Activated T-cell treated with anti-CD3 and anti-CD28 coated beads for 1 hour (primary cell): ENCODE measurements around the gene CNNM2.
"Not testable (repeated sequence)": the region's sequence is repeated elsewhere in the genome, so short reads cannot be mapped to it uniquely, and the experiment has no call there.

ENCODE experiments used
- DNase-seq: peaks from one replicate; pipeline ENCODE4 v3.0.0-alpha.2; 2020; ENCODE audit warnings: low read depth

Gene CNNM2

DNA sequence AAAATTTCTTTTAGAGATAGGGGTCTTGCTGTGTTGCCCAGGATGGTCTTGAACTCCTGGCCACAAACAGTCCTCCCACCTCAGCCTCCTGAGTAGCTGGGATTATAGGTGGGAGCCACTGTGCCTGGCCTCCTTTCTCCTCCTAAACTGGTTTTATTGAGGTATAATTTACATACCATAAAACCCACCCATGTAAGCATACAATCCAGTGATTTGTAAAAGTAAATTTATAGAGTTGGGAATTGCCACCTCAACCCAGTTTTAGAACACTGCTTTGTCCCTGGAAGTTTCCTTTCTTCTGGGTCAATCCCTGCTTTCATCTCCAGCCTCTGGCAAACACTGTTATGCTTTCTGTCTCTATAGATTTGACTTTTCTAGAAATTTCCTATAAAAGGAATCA, 49.0 kb downstream of the CNNM2 start:
- DNase-seq, result no peak

- DNase-seq, result no peak
These were observed 52.7 kb downstream of the CNNM2 start for GRCh38 chr10:102970562-102971340.

- no peak for DNase-seq
These were observed 57.6 kb downstream of the CNNM2 start for GRCh38 chr10:102975483-102976379.

GRCh38 chr10:102976380-102976726, 58.3 kb downstream of the CNNM2 start:
- not testable (repeated sequence) for DNase-seq

DNA sequence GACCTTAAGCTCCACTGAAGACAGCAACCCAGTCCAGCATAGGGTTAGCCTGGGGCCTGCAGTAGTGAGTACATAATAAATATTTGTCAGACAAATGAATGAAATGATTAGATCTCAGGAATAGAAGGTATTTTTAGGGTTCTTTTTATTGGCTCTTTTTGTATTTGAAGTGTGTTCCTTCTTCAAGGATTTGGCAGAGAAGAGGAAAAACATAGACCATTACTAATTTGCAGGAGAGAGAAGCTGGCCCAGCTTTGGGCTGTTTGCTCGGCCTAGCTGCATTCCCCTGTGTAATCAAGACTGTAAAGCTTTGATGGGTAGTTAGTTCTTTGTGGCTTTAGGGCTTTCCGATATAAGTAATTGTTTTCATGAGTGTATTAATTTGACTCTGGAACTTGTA, 64.2 kb downstream of the CNNM2 start:
- no peak for DNase-seq

- no peak for DNase-seq
These were observed 66.0 kb downstream of the CNNM2 start for GRCh38 chr10:102984086-102984485.

DNA sequence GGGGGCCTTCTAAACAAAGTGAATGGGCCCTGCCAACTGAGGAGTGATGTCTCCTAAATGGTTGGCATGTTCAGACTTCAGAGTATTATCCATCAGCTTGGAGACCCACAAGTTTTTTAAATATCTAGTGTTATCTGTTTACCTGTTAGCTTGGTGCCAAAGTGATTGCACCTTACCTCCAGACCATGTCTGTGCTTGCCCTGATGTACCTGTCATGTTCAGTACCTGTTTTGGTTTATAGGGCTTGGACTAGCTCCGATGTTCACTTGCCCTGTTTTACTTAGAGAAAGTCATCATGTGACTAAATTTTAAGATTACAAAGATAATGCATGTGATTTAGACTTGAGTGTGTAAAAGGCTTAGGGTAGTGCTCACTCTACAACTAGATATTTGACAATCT, 67.7 kb downstream of the CNNM2 start:
- DNase-seq, result no peak

GRCh38 chr10:102988404-102989314, 70.6 kb downstream of the CNNM2 start:
- DNase-seq, result no peak

- no peak for DNase-seq
These were observed 76.6 kb downstream of the CNNM2 start for GRCh38 chr10:102994531-102995295.

GRCh38 chr10:102996876-102997275, 78.8 kb downstream of the CNNM2 start:
- DNase-seq, result no peak

GRCh38 chr10:102997998-102998397, 79.9 kb downstream of the CNNM2 start:
- no peak for DNase-seq

DNA sequence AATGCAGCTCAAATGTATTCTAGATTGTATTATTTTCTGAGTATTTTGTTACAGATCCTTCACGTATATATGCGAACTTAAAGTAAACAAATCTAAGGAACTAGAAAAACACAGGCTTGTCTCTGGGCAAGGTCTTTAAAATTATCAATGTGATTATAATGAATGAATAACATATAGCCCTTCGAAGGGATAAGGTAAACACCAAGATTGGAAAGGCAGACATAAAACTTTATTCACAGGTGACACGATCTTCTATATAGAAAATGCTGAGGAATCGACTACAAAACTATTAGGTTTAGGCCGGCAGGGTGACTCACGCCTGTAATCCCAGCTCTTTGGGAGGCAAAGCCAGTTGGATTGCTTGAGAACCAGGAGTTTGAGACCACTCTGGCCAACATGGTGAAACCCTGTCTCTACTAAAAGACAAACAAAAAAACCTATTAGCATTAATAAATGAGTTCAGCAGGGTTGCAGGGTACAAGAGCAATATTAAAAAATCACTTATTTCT, 80.4 kb downstream of the CNNM2 start:
- no peak for DNase-seq

GRCh38 chr10:103000050-103000449, 82.0 kb downstream of the CNNM2 start:
- DNase-seq, result not testable (repeated sequence)

- DNase-seq, result no peak
These were observed 88.9 kb downstream of the CNNM2 start for GRCh38 chr10:103007017-103007416.

- DNase-seq, result no peak
These were observed 95.3 kb downstream of the CNNM2 start for GRCh38 chr10:103013416-103013815.

GRCh38 chr10:103019425-103019824, 101.3 kb downstream of the CNNM2 start:
- no peak for DNase-seq

DNA sequence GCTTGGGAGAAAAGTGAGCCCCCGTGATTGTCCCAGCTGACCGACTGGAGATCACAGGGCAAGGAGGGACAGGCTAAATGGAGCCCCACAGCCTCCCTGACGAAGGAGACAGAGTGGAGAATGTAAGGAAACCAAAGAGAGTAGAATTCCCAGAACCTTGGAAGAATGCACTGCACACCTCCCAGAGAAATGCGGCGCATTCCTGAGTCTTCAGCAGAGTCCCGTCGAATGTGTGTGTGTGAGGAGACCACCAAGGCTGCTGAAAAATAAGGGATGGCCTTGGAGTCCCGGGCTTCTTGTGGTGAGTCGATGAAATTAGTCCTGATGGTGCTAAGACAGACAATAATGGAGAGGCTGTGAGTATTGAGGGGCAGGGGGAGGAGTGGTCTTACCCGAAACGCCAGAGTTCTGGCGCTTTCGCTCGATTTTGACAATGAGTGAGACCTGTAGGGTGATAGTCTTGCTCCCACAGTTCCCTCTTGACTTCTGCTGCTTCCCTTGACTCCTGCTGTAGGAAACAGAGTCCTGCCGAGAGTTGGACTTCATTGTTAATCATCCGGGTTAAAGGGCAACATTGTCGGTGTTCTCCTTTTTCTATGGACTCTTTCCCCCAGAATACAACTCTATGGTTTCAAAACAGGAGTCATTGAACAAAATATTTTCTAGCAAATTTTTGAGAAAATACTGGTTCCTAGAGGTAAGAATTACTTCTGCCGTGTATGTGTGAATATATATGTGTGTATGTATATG, 103.2 kb downstream of the CNNM2 start:
- DNase-seq, result no peak

- no peak for DNase-seq
These were observed 103.8 kb downstream of the CNNM2 start for GRCh38 chr10:103021900-103022293.

DNA sequence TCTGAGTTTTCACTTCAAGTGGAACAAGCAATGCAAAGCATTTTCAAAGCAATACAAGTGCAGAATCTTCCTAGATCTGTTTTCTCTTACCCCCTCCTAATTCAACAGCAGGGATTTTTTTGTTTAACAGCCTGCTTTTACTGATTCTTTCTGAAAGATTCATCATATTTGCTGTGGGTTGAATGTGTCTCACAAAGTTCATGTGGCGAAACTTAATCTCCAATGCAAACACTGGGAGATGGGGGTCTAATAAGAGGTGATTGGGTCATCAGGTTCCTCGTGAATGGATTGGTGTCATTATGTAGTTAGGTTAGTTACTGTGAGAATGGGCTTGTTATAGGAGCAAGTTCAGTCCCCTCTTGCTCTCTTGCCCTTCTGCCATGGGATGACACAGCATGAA, 107.6 kb downstream of the CNNM2 start:
- no peak for DNase-seq

DNA sequence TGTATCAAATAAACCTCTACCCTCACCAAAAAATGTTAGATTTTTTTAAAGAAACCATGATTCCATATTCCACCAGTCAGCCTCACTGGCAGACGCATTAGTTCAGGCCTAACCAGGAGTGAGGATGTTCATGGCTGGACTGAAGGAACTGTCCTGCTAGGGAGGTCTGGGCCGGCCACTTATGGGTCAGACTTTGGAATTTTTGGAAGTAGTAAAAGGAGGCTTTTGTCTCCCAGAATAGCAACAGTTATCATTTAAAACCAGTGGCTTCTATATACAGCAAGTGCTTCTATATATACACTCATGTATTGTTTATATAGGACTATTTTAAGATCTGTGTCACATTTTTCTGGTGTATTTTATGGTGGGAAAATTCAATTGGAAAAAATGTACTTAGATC, 120.5 kb downstream of the CNNM2 start:
- no peak for DNase-seq

- no peak for DNase-seq
These were observed 122.3 kb downstream of the CNNM2 start for GRCh38 chr10:103040418-103040817.
